HUDEP-2 (cell line): ENCODE results near the gene SIRT3.
A peak's percentile ranks its signal among the peaks of the same experiment; 100 is the strongest.

ENCODE experiments used
- DNase-seq, 76 experiments: peaks; one replicate each; lab custom pipeline; 2025; ENCODE audit not compliant: unreplicated experiment in 76 of 76; lab: John Stamatoyannopoulos, UW

Gene SIRT3

GRCh38 chr11:271319-271715 lies 35.2 kb upstream of the SIRT3 start:
- DNase-seq = no peak

- DNase-seq = no peak
These were observed 34.5 kb upstream of the SIRT3 start for GRCh38 chr11:270451-271318.

DNA sequence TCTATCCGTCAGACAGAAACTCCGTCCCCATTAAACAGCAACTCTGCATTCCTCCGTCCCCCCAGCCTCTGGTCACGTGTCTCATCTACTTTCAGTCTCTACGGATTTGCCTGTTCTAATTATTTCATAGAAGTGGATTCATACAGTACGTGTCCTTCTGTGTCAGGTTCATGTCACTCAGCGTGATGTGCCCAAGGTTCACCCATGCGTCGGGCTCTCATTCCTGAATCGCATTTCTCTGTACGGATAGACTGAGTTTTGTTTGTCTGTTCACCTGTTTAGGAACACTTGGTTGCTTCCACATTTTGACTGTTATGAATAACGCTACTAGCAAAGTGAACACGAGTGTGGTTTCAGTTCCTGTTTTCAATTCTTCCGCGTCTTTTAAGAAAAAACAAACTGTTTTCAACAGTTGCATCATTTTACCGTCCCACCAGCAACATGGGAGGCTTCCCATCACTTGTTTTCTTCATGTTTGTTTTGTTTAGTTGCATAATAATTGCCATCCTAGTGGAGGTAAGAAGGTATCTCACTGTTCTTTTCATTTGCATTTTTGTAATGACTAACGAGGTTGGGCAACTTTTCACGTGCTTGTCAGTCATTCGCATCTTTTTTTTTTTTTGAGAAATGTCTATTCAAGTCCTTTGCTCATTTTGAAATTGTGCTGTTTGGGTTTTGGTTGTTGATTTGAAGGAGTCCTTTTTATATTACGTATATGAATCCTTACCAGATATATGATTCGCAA lies 33.2 kb upstream of the SIRT3 start:
- peak in 25 of 76 experiments; percentile 14 to 67 (median 41) for DNase-seq

DNA sequence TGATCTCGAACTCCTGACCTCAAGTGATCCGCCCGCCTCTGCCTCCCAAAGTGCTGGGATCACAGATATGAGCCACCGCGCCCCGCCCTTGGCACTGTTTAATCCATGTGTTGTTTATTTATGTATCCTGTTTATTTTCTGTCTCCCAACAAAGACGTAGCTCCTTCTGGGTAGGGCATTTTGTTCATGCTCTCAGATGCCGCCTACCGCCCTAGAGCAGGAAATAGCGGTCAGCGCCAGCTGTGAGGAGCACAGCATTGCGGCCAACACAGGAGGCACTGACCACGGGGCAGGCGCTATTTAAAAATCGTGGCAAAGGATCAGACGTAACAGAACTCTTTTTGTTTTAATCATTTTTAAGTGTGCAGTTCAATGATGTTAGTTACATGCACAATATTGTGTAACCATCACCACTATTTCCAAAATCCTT lies 32.6 kb upstream of the SIRT3 start:
- peak in 56 of 76 experiments; percentile 7 to 75 (median 46) for DNase-seq

- DNase-seq = peak in 20 of 76 experiments; percentile 10 to 51 (median 35)
These were observed 31.4 kb upstream of the SIRT3 start for GRCh38 chr11:267491-267994.

GRCh38 chr11:266676-267439 lies 30.7 kb upstream of the SIRT3 start:
- peak in 1 of 76 experiments; percentile 38 for DNase-seq

DNA sequence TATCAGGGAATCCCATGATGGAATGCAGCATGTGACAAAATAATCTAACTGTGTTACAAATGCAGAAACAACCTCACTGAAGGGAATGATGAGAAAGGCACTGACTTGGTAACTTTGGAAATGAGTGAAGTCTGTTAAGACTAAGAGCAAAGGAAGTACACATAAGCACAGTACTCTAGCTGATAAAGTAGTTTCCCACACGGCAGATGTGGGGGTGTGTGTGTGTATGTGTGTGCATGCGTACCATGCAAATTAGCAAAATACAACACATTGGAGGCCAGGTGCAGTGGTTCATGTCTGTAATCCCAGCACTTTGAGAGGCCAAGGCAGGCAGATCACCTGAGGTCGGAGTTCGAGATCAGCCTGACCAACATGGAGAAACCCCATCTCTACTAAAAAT lies 25.5 kb upstream of the SIRT3 start:
- no peak for DNase-seq

DNA sequence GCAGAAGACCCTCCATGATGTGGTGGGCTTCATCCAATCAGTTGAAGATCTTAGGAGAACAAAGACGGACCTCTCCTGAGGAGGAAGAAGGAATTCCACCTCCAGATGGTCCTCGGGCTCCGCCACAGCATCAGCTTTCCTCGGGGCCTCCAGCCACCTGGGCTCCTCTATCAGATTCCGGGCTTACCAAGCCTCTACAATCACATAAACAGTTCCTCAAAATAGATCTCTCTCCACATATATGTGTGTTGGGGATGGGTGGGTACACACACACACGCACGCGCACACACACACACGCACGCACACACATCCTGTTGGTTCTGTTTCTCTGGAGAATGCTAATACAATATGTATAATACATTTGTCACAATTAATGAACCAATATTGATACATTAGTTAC lies 23.3 kb upstream of the SIRT3 start:
- DNase-seq = no peak

- DNase-seq = peak in 7 of 76 experiments; percentile 7 to 22 (median 11)
These were observed 21.8 kb upstream of the SIRT3 start for GRCh38 chr11:257766-258493.

- no peak for DNase-seq
These were observed 21.0 kb upstream of the SIRT3 start for GRCh38 chr11:256952-257737.

DNA sequence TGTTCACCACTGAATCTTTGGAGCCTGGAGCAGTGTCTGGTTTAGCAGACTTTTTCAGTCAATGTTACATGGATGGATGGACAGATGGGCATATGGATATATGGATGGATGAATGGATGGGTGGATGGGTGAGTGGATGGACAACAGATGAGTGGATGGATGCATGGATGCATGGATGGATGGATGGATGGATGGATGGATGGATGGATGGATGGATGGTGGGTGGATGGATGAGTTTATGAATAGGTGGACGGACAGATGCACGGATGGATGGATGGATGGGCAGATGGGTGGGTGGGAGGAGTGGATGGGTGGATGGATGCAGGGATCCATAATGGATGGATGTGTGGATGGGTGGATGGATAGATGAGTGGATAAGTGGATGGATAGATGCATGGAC lies 19.7 kb upstream of the SIRT3 start:
- DNase-seq = no peak

DNA sequence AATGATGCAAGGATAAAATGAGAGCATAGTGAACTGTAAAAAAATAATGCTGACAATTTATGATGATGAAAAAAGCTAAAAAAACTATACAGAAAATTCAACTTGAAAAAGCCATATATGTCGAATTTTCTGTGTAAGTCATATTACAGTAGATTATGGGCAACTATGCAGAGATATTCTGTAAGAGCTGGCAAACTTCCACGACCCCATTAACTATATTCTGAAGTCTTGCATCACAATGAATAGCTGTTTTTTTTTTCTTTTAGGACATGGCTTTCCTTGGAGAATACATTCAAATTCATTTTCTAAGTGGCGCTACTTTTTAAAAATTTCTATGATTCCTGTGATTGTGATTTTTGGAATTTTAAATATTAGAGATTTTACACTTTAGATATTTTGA lies 19.0 kb upstream of the SIRT3 start:
- DNase-seq = no peak

DNA sequence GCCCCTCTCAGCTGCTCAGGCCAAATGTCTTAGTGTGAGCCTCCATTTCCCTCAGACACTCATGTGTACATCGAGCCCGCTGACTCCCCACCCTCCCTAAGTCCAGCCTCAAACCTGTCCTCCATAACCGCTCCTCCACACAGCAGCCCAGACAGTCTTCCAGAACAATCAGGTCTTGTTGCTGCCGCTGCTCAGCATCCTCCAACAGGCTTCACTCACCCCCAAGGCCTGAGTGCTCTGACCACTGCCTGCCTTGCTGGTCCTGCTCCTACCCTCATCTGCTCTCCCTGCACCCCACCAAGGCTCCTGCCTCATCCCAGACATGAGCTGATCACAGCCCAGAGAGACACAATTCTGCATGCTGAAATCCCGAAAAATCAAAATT lies 17.7 kb upstream of the SIRT3 start:
- no peak for DNase-seq

GRCh38 chr11:253160-253885 lies 17.2 kb upstream of the SIRT3 start:
- no peak for DNase-seq

DNA sequence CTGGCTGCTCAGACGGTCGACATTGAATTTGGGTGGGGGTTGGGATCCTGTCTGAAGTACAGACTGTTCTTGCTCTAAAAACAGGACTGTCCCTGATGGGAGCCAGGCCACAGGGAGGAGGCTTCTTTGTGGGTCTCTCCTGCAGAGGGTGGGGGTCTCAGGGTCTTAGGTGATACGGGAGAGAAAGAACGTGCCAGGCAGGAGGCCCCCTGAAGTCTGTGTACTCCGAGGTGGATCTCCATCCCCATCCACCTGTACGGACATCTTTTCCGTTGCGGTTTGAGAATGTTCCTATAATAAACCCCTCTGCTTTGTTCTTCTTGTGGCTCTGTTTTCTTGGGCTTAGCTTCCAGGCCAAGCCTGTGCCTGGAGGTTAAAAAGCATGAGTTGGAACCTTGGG lies 16.5 kb upstream of the SIRT3 start:
- DNase-seq = no peak

DNA sequence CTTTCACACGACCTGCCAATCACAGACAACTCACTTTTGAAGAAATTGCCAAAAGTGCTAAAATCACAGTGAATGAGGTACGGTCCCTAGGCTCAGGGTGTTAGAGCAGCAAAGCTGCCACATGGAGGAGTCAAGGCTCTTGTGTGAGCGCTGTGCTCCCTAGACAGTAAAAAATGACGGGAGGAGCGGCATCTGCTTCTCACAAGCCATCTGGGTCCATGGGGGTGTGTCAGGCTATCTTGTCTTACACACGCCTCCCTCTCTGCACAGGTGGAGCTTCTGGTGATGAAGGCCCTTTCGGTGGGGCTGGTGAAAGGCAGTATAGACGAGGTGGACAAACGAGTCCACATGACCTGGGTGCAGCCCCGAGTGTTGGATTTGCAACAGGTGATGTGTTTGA lies 15.4 kb upstream of the SIRT3 start:
- DNase-seq = no peak

DNA sequence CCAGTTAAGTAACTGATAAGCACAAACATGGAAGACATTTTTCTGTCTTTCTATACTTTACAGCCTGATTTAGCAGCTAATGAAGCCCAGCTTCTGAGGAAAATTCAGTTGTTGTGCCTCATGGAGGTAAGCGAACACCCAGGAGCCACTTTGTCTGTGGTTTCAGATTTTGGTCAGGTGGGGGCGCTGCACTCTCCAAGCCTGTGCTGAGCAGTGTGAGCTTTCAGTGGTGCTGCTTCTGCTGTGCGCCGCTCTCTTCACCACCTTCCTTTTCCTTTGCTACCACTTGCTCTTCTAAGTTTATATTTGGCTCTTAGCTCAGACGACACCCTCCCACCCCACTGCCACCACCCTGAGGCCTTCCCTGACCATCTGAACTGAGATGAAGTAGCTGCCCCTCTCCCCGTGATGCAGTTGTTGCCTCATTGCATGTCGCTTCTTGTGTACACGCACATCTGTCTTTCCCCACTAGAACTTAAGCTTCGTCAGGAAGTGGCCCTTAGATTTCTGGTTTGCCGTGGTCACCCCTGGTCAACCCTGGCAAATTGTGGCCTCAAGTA lies 14.7 kb upstream of the SIRT3 start:
- DNase-seq = peak in 47 of 76 experiments; percentile 4 to 65 (median 34)

- DNase-seq = no peak
These were observed 14.1 kb upstream of the SIRT3 start for GRCh38 chr11:250274-250673.

DNA sequence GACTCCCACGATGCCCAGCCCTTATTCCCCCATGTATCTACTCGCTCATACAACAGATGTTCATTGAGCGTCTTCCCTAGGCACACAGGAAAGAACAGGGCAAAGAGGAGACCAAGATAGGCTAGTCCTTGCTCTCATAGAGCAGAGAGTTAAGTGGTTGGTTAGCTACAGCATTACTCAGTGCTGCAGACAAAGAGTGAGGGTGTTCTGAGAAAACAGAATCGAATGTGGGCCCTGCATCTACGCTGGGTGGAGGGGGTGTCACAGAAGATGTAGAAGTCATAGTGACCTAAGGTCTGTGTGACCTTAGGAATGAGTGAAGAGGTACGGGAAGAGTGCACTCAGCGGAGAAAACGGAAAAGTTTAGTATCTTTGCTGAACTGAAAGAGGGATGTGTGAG lies 12.9 kb upstream of the SIRT3 start:
- no peak for DNase-seq
